ENCODE data around the gene ITPR1.

The ITPR1 gene

GRCh38 chr3:4817128-4817527 is 324.0 kb downstream of the ITPR1 start:
- no peak for DNase-seq

GRCh38 chr3:4818164-4818563 is 325.0 kb downstream of the ITPR1 start:
- DNase-seq: no peak

- no peak for DNase-seq
These were observed 326.0 kb downstream of the ITPR1 start for GRCh38 chr3:4818986-4819693.

GRCh38 chr3:4819746-4820145 is 326.6 kb downstream of the ITPR1 start:
- no peak for DNase-seq

GRCh38 chr3:4820296-4821121 is 327.4 kb downstream of the ITPR1 start:
- no peak for DNase-seq

GRCh38 chr3:4821338-4821737 is 328.2 kb downstream of the ITPR1 start:
- no peak for DNase-seq

- peak; percentile 69 for DNase-seq
These were observed 328.8 kb downstream of the ITPR1 start for GRCh38 chr3:4821975-4822374.

- no peak for DNase-seq
These were observed 329.4 kb downstream of the ITPR1 start for GRCh38 chr3:4822568-4822967.

- no peak for DNase-seq
These were observed 330.2 kb downstream of the ITPR1 start for GRCh38 chr3:4823385-4823784.

GRCh38 chr3:4823986-4824925 is 331.1 kb downstream of the ITPR1 start:
- DNase-seq: no peak

GRCh38 chr3:4824926-4825325 is 331.8 kb downstream of the ITPR1 start:
- DNase-seq: no peak

GRCh38 chr3:4825436-4826236 is 332.5 kb downstream of the ITPR1 start:
- peak; percentile 19 for DNase-seq

- DNase-seq: no peak
These were observed 333.3 kb downstream of the ITPR1 start for GRCh38 chr3:4826237-4827100.

- DNase-seq: no peak
These were observed 334.6 kb downstream of the ITPR1 start for GRCh38 chr3:4827767-4828166.

GRCh38 chr3:4828279-4829030 is 335.3 kb downstream of the ITPR1 start:
- DNase-seq: no peak

GRCh38 chr3:4829031-4829394 is 335.9 kb downstream of the ITPR1 start:
- DNase-seq: no peak

GRCh38 chr3:4830586-4830914 is 337.4 kb downstream of the ITPR1 start:
- no peak for DNase-seq

GRCh38 chr3:4831580-4831950 is 338.4 kb downstream of the ITPR1 start:
- DNase-seq: peak; percentile 31

- no peak for DNase-seq
These were observed 340.3 kb downstream of the ITPR1 start for GRCh38 chr3:4833471-4833870.

GRCh38 chr3:4834403-4834866 is 341.3 kb downstream of the ITPR1 start:
- DNase-seq: peak; percentile 57

GRCh38 chr3:4835616-4836043 is 342.5 kb downstream of the ITPR1 start:
- no peak for DNase-seq
